ENCODE results near the gene SLC6A17. TPM values are rescaled to one million over a fixed set of nuclear protein-coding genes. Genes with fewer than 3 reads are reported as not detected.

Gene SLC6A17
- total and polyA plus RNA-seq, 2 experiments from 2014 or later, result 0.03 to 0.17 TPM

DNA sequence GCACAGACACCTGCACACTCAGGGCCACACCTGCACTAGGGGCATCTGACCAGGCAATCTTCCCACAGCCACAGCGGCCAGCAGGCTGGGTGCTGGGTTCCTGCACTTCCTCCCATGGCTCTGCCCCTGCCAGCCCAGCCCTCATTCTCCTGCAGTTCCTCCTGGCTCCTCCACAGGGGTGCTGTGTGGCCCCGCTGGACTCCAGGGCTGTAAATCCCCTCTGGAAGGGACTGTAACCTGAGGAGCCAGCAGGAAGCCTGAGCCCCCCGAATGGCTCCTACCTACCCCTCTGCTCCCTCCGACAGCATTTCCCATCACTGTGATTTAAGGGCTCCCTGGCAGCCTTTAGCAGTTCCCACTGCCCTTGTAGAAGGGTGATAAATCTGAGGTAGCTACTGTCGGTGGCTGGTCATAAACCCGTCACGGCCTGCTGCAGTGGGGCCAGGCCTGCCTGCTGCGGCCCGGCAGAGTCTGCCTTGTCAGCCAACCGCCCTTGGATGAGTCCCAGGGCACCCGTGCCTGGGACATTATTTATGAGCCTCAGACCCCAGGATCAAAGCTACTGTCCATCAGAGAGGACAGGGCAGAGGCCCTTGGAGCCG is 29.2 kb upstream of the SLC6A17 start:
- peaks cover 29% of the 10 kb centered on the region for H3K9me3 Mint-ChIP-seq
- no peaks in the 10 kb centered on the region for H3K36me3 ChIP-seq (ENCODE audit: insufficient read depth)
- TF ChIP-seq, protein P1, sequence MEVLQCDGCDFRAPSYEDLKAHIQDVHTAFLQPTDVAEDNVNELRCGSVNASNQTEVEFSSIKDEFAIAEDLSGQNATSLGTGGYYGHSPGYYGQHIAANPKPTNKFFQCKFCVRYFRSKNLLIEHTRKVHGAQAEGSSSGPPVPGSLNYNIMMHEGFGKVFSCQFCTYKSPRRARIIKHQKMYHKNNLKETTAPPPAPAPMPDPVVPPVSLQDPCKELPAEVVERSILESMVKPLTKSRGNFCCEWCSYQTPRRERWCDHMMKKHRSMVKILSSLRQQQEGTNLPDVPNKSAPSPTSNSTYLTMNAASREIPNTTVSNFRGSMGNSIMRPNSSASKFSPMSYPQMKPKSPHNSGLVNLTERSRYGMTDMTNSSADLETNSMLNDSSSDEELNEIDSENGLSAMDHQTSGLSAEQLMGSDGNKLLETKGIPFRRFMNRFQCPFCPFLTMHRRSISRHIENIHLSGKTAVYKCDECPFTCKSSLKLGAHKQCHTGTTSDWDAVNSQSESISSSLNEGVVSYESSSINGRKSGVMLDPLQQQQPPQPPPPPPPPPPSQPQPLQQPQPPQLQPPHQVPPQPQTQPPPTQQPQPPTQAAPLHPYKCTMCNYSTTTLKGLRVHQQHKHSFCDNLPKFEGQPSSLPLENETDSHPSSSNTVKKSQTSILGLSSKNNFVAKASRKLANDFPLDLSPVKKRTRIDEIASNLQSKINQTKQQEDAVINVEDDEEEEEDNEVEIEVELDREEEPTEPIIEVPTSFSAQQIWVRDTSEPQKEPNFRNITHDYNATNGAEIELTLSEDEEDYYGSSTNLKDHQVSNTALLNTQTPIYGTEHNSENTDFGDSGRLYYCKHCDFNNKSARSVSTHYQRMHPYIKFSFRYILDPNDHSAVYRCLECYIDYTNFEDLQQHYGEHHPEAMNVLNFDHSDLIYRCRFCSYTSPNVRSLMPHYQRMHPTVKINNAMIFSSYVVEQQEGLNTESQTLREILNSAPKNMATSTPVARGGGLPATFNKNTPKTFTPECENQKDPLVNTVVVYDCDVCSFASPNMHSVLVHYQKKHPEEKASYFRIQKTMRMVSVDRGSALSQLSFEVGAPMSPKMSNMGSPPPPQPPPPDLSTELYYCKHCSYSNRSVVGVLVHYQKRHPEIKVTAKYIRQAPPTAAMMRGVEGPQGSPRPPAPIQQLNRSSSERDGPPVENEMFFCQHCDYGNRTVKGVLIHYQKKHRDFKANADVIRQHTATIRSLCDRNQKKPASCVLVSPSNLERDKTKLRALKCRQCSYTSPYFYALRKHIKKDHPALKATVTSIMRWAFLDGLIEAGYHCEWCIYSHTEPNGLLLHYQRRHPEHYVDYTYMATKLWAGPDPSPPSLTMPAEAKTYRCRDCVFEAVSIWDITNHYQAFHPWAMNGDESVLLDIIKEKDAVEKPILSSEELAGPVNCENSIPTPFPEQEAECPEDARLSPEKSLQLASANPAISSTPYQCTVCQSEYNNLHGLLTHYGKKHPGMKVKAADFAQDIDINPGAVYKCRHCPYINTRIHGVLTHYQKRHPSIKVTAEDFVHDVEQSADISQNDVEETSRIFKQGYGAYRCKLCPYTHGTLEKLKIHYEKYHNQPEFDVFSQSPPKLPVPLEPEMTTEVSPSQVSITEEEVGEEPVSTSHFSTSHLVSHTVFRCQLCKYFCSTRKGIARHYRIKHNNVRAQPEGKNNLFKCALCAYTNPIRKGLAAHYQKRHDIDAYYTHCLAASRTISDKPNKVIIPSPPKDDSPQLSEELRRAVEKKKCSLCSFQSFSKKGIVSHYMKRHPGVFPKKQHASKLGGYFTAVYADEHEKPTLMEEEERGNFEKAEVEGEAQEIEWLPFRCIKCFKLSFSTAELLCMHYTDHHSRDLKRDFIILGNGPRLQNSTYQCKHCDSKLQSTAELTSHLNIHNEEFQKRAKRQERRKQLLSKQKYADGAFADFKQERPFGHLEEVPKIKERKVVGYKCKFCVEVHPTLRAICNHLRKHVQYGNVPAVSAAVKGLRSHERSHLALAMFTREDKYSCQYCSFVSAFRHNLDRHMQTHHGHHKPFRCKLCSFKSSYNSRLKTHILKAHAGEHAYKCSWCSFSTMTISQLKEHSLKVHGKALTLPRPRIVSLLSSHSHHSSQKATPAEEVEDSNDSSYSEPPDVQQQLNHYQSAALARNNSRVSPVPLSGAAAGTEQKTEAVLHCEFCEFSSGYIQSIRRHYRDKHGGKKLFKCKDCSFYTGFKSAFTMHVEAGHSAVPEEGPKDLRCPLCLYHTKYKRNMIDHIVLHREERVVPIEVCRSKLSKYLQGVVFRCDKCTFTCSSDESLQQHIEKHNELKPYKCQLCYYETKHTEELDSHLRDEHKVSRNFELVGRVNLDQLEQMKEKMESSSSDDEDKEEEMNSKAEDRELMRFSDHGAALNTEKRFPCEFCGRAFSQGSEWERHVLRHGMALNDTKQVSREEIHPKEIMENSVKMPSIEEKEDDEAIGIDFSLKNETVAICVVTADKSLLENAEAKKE (CRISPR knock-in tag; IDR thresholded peaks at IDR 0.05), result no peak
- TF ChIP-seq CREB1 (CRISPR knock-in tag; IDR thresholded peaks at IDR 0.05; ENCODE audit: low read depth), result no peak
- TF ChIP-seq EZH2 (IDR thresholded peaks at IDR 0.05; ENCODE audit: low read depth, unreplicated experiment), result no peak
- TF ChIP-seq, protein P2, sequence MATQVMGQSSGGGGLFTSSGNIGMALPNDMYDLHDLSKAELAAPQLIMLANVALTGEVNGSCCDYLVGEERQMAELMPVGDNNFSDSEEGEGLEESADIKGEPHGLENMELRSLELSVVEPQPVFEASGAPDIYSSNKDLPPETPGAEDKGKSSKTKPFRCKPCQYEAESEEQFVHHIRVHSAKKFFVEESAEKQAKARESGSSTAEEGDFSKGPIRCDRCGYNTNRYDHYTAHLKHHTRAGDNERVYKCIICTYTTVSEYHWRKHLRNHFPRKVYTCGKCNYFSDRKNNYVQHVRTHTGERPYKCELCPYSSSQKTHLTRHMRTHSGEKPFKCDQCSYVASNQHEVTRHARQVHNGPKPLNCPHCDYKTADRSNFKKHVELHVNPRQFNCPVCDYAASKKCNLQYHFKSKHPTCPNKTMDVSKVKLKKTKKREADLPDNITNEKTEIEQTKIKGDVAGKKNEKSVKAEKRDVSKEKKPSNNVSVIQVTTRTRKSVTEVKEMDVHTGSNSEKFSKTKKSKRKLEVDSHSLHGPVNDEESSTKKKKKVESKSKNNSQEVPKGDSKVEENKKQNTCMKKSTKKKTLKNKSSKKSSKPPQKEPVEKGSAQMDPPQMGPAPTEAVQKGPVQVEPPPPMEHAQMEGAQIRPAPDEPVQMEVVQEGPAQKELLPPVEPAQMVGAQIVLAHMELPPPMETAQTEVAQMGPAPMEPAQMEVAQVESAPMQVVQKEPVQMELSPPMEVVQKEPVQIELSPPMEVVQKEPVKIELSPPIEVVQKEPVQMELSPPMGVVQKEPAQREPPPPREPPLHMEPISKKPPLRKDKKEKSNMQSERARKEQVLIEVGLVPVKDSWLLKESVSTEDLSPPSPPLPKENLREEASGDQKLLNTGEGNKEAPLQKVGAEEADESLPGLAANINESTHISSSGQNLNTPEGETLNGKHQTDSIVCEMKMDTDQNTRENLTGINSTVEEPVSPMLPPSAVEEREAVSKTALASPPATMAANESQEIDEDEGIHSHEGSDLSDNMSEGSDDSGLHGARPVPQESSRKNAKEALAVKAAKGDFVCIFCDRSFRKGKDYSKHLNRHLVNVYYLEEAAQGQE (IDR thresholded peaks at IDR 0.05; ENCODE audit: unreplicated experiment), result no peak
- TF ChIP-seq JUNB (IDR thresholded peaks at IDR 0.05; ENCODE audit: unreplicated experiment), result no peak
- TF ChIP-seq POLR2AphosphoS5 (IDR thresholded peaks at IDR 0.05; ENCODE audit: low read depth), result no peak
- no peak for TF ChIP-seq ZNF331 (CRISPR knock-in tag; IDR thresholded peaks at IDR 0.05; ENCODE audit: low read depth)
- TF ChIP-seq, protein P3, sequence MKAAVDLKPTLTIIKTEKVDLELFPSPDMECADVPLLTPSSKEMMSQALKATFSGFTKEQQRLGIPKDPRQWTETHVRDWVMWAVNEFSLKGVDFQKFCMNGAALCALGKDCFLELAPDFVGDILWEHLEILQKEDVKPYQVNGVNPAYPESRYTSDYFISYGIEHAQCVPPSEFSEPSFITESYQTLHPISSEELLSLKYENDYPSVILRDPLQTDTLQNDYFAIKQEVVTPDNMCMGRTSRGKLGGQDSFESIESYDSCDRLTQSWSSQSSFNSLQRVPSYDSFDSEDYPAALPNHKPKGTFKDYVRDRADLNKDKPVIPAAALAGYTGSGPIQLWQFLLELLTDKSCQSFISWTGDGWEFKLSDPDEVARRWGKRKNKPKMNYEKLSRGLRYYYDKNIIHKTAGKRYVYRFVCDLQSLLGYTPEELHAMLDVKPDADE (IDR thresholded peaks at IDR 0.05), result no peak
- no peak for TF ChIP-seq NANOG (IDR thresholded peaks at IDR 0.05; ENCODE audit: borderline replicate concordance)
- H3K4me2 ChIP-seq, result no peak overlapping the region
- H3K4me1 Mint-ChIP-seq, result no peaks in the 10 kb centered on the region; the same call in 1 of the 3 replicates
- no peaks in the 10 kb centered on the region for H4K20me1 ChIP-seq (replicated peaks; ENCODE audit: insufficient read depth)
- DNase-seq (ENCODE audit: low spot score), result no peak
- H3K4me3 ChIP-seq, result no peak overlapping the region
- no peaks in the 10 kb centered on the region for H3K79me2 ChIP-seq (replicated peaks; ENCODE audit: insufficient read depth)
- H3F3A ChIP-seq (replicated peaks; ENCODE audit: low read depth), result no peaks in the 10 kb centered on the region
- peaks cover 20% of the 10 kb centered on the region for H3K27me3 Mint-ChIP-seq (ENCODE audit: insufficient read depth, low read depth, poor library complexity)
- no peak overlapping the region for H3K27ac Mint-ChIP-seq
- no peak overlapping the region for H3K4me3 Mint-ChIP-seq
- H3K27ac ChIP-seq (ENCODE audit: low read depth), result no peak overlapping the region
- 0 out of 2 replicates have a peak, but pooled peaks cover 8% of the 10 kb centered on the region for H3K9me2 ChIP-seq (ENCODE audit: insufficient read depth)
- no peak for ATAC-seq
- peaks cover 8% of the 10 kb centered on the region for H3K36me3 Mint-ChIP-seq (ENCODE audit: low read depth)
- no peak overlapping the region for H2AFZ ChIP-seq
- H3K27me3 ChIP-seq (ENCODE audit: insufficient read depth), result no peaks in the 10 kb centered on the region
- no peaks in the 10 kb centered on the region; the same call in 1 of the 2 replicates for H3K4me1 ChIP-seq (ENCODE audit: insufficient read depth)

All from GM23338 (cell line).